Loucy (cell line): ENCODE measurements around the gene STPG3.

ENCODE experiments used
- EZH2phosphoT487 ChIP-seq: fragments of 200-600 bp; IDR thresholded peaks from 2 replicates; pipeline ENCODE4 v1.6.1; 2018; ENCODE audit warnings: antibody characterized with exemption, mild to moderate bottlenecking, moderate library complexity, borderline replicate concordance
- TF ChIP-seq, protein P1 (sequence below): fragments of 200-600 bp; sonication (generic); conservative IDR thresholded peaks from 2 replicates; pipeline ENCODE4 v1.5.1; 2014; ENCODE audit warnings: mild to moderate bottlenecking, antibody characterized with exemption, low read length

DNA sequence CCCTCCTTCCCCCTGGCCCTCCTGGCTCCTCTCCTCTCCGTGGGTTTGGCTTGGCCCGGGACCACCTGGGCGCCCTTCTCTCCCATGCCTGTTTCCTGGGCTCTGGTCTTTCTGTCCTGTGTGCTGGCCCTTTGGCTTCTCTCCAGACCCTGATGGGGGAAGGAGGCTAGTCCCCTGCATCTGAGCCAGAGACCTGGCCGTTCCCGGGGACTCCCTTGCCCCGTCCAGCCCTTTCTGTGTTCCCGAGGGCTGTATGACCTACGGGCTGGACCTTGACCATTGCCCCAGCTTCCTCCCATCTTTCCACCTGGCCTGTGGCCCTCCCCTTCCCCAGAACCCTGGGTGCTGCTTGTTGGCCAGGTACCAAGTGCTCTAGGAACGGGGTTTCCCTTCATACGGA is 12.4 kb downstream of the STPG3 start:
- TF ChIP-seq, protein P1, sequence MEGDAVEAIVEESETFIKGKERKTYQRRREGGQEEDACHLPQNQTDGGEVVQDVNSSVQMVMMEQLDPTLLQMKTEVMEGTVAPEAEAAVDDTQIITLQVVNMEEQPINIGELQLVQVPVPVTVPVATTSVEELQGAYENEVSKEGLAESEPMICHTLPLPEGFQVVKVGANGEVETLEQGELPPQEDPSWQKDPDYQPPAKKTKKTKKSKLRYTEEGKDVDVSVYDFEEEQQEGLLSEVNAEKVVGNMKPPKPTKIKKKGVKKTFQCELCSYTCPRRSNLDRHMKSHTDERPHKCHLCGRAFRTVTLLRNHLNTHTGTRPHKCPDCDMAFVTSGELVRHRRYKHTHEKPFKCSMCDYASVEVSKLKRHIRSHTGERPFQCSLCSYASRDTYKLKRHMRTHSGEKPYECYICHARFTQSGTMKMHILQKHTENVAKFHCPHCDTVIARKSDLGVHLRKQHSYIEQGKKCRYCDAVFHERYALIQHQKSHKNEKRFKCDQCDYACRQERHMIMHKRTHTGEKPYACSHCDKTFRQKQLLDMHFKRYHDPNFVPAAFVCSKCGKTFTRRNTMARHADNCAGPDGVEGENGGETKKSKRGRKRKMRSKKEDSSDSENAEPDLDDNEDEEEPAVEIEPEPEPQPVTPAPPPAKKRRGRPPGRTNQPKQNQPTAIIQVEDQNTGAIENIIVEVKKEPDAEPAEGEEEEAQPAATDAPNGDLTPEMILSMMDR = no peak
- TF ChIP-seq EZH2phosphoT487 = no peak
